Large intestine (tissue), 3 donors: Measurements from ENCODE around the gene KCNE4. TPM values are rescaled to one million over a fixed set of nuclear protein-coding genes. Genes with fewer than 3 reads are reported as not detected.

Experiments
- DNase-seq, 2 donors: peaks; one replicate each; pipeline versions ENCODE4 v3.0.0 to v3.0.0-alpha.2; 2013
- H3K27ac ChIP-seq: one replicate; pipeline ENCODE4 v1.5.1; 2013; ENCODE audit warnings: low read length
- H3K27me3 ChIP-seq: 2 replicates; pipeline ENCODE4 v1.6.1; 2013; ENCODE audit warnings: low read length; ENCODE audit not compliant: control insufficient read depth, insufficient read depth
- H3K36me3 ChIP-seq: 2 replicates; pipeline ENCODE4 v1.6.1; 2013; ENCODE audit warnings: low read length; ENCODE audit not compliant: control insufficient read depth, insufficient read depth
- H3K4me1 ChIP-seq: one replicate; pipeline ENCODE4 v1.6.1; 2013; ENCODE audit warnings: low read length; ENCODE audit not compliant: control insufficient read depth, insufficient read depth
- H3K4me3 ChIP-seq: one replicate; pipeline ENCODE4 v1.5.1; 2013; ENCODE audit warnings: low read length
- H3K9me3 ChIP-seq: one replicate; pipeline ENCODE4 v1.6.1; 2013; ENCODE audit warnings: mild to moderate bottlenecking, low read depth, low read length, moderate library complexity; ENCODE audit not compliant: control insufficient read depth
- WGBS: methylation state at CpG from one replicate; pipeline ENCODE4 v1.1.5; 2013; ENCODE audit warnings: low lambda C conversion rate; ENCODE audit not compliant: insufficient coverage; 5-methylcytosine and 5-hydroxymethylcytosine counted together
- polyA plus RNA-seq: library from polyadenylated mRNA; unstranded; fragments of 120-200 nt; gene quantifications from one replicate; pipeline ENCODE4 v1.2.1, GENCODE V29; 2013

The KCNE4 gene
- polyA plus RNA-seq, 1 donor, result 3.4 TPM

DNA sequence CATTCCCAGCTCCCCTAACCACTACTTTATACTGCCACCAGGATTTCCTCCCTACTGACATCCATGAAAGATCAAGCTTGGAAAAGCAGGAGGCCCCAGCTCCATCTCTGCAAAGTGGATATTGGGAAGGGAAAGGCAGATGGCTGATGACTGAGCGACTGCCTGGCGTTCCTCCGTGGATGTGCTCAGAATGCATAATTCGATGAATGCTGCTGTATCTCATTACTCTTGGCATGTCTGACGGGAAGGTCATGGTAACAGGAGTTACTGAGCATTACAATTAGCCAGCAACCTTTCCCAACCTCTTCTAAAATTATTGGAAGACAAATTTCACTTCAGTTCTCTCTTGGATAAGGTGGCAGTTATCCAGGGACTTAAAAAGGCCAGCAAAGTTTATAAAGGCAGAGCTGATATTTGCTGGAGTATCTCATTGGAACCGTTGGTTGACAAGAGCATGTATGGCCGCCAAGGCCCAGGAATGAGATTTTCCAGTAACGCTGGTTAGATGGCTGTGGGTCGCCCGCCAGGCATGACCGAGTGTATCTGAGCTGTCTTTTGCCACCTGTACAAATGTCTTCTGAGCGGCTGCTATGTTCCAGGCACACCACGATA is 34.5 kb downstream of the KCNE4 start:
- DNase-seq, result no peak
- no peaks in the 10 kb centered on the region for H3K36me3 ChIP-seq
- H3K4me1 ChIP-seq, result no peaks in the 10 kb centered on the region
- H3K4me3 ChIP-seq, result no peak overlapping the region
- no peaks in the 10 kb centered on the region for H3K9me3 ChIP-seq
- H3K27me3 ChIP-seq, result no peaks in the 10 kb centered on the region
- H3K27ac ChIP-seq, result no peak overlapping the region
- WGBS, result 100% methylated on average over 1 of the region's 13 CpGs

DNA sequence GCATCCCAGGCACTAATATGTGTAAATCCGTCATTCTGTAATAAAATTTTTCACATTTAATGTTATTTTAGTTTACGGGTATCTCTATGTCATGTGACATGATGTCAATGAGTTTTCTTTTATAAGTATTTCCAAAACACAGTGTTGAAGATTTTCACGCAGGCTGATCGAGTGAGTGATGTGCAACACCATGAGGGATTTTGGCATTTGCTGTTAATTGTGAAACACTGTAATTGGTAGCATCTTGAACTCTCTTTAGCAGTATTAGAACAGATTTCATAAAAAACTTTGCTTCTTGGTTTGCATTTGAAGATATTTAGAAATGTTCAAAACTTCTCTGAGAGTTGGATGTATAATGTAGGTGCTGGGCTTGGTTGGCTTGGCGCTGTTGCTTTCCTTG is 35.5 kb downstream of the KCNE4 start:
- no peaks in the 10 kb centered on the region for H3K4me1 ChIP-seq
- H3K9me3 ChIP-seq, result no peaks in the 10 kb centered on the region
- no peaks in the 10 kb centered on the region for H3K36me3 ChIP-seq
- no peak overlapping the region for H3K4me3 ChIP-seq
- no peak overlapping the region for H3K27ac ChIP-seq
- no peak for DNase-seq
- H3K27me3 ChIP-seq, result no peaks in the 10 kb centered on the region
- 94% methylated on average over 3 of the region's 5 CpGs for WGBS

DNA sequence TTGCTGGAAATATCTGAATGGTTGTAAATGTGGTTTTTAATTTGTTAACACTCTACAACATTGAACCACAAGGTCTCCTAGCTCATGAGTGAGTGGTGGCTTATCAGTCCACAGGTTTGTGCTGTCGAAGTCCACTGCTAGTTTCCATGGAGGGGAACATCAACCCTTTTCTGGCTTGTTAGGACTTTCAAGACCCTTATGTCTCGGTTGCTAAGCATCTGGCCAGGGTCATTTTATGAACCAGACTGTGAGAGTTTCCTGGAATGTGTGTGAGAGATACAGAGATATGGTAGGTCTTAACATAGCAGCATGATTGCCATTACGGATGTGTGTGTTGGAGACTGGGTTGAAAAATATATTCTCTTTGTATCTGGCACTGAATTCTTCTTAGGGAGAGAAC is 36.9 kb downstream of the KCNE4 start:
- H3K27me3 ChIP-seq, result no peaks in the 10 kb centered on the region
- DNase-seq, result no peak
- 80% methylated on average over 1 of the region's 3 CpGs for WGBS
- no peaks in the 10 kb centered on the region for H3K9me3 ChIP-seq
- H3K27ac ChIP-seq, result no peak overlapping the region
- H3K4me1 ChIP-seq, result no peaks in the 10 kb centered on the region
- H3K4me3 ChIP-seq, result no peak overlapping the region
- H3K36me3 ChIP-seq, result no peaks in the 10 kb centered on the region

DNA sequence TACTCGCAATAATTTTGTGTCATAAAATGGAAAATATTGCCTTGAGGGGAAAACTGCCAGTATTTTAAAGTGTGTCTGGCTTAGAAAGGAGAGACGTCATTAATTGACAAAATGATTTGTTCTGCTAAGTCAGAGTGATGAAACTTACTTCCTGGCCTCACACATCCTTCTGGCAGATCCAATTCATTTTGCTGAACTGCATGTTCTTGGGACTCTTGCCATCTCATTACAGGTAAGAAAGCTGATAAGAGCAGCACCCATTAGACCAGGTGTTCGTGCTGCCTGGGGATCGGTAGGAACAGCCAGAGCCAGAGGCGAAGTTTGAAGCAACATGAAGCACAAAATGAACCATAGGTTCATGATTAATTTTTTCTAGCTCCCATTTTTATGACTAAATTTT is 38.0 kb downstream of the KCNE4 start:
- H3K27ac ChIP-seq, result no peak overlapping the region
- no peak overlapping the region for H3K4me3 ChIP-seq
- no peaks in the 10 kb centered on the region for H3K4me1 ChIP-seq
- no peak for DNase-seq
- H3K27me3 ChIP-seq, result no peaks in the 10 kb centered on the region
- no peaks in the 10 kb centered on the region for H3K9me3 ChIP-seq
- H3K36me3 ChIP-seq, result no peaks in the 10 kb centered on the region
- WGBS, result 100% methylated on average over 1 of the region's 5 CpGs

DNA sequence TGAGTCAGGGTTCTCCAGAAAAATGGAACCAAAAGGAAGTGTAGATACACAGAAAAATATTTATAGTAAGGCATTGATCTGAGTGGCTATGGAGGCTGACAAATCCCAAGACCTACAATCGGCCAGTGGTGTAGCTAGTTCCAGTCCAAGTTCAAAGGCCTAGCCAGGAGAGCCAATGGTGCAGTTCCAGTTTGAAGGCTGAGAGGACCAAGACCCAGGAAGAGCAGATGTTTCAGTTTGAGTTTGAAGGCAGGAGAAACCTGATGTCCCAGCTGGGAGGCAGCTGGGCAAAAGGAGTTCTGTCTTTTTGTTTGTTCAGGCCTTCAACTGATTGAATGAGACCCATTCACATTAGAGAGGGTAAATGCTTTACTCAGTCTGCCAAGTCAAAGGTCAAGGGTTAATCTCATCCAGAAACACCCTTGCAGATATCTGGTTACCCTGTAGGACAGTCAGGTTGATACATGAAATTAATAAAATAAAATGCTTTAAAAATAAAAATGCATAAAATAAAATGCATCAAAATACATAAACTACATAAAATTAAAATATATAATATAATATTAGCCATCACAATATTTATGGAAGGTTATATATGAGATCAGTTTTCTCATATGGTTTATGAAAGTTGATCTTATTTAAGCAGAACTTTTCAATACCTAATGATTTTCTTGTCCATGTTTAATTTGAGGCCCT is 38.7 kb downstream of the KCNE4 start:
- Histone ChIP-seq H3K4me1 (no peaks in the 10 kb centered on the region), H3K4me3 (no peak overlapping the region), H3K36me3 (no peaks in the 10 kb centered on the region), H3K9me3 (no peaks in the 10 kb centered on the region), H3K27me3 (no peaks in the 10 kb centered on the region), H3K27ac (no peak overlapping the region)
- DNase-seq, result no peak
- no CpG with 5 or more reads among the region's 1 CpG for WGBS

DNA sequence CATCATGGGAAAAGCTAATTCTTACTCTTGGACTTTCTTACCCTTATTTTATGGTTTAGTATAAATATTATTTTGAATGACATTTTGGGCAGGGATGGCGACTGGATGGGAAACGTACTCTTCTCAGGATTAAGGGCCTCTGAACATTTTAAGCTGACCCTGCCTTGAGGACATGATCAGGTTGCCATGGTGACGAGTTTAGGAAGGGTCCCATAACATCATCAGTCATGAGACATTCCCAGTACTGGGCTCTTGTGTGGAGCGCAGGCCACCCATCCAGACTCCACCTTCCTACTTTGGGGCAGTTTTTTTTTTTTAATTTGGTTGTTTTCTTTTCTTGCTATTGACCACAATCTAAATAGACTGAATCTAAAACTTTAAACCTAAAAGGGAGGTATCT is 40.7 kb downstream of the KCNE4 start:
- Histone ChIP-seq H3K27me3 (no peaks in the 10 kb centered on the region), H3K4me3 (no peak overlapping the region), H3K27ac (no peak overlapping the region), H3K4me1 (no peaks in the 10 kb centered on the region), H3K9me3 (no peaks in the 10 kb centered on the region), H3K36me3 (no peaks in the 10 kb centered on the region)
- WGBS, result 100% methylated on average over 1 of the region's 4 CpGs
- DNase-seq, result no peak

DNA sequence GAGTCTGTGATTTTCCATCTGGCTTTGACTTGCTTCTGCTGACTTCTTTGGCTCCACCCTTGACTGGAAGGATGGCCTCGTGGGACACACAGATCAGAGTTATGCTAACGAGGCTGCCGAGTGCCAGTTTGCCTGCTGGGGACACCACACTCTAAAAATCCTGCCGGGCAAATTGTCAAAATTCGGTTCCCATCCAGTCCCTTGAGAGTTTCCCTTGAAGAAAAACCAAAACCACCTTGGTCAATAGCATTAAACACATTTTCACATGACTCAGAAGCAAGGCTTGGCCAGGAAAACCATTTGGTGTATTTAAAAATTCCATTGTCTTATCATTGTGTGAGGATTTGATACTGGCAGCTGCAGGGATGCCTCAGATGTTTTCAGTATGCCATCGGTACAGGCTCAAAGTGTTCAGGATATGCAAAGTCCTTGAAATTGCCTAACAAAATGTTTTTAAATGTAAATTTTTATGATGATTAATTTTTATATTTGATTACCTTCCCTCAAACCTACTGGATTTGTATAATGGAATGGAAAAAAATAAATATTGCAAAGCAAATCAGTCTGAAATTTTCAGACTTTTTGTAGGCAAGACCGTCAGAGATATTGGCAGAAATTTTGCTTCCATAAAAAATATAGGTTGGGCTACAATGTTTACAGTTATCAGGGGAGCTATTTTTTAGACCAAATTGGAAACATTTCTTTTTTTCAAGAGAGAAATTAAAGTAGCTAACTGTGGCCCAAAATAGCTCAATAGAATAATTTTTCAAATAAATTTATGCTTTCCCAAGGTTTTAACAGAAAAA is 41.6 kb downstream of the KCNE4 start:
- H3K27ac ChIP-seq, result no peak overlapping the region
- WGBS, result 100% methylated on average over 1 of the region's 7 CpGs
- H3K4me1 ChIP-seq, result no peaks in the 10 kb centered on the region
- no peaks in the 10 kb centered on the region for H3K9me3 ChIP-seq
- no peaks in the 10 kb centered on the region for H3K36me3 ChIP-seq
- DNase-seq, result no peak
- H3K27me3 ChIP-seq, result no peaks in the 10 kb centered on the region
- no peak overlapping the region for H3K4me3 ChIP-seq

DNA sequence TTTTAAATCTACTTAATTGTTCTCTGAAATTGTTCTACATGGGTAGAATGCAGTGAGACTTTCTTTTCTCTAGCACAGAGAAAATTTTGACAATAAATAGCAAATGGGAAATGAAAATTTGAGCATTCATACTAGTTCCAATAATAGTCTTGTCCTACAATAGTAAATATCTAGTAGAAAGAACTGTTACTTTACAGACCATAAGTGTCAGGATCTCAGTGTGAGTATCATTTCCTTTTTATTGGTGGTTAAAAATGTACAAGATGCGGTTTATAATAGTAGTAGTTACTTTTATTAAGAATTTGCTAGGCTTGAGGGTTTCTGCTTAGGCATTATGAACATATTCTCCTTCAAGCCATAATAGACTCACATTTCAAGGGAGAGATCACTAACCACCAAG is 43.2 kb downstream of the KCNE4 start:
- Histone ChIP-seq H3K36me3 (no peaks in the 10 kb centered on the region), H3K27me3 (no peaks in the 10 kb centered on the region), H3K27ac (no peak overlapping the region), H3K9me3 (no peaks in the 10 kb centered on the region), H3K4me1 (no peaks in the 10 kb centered on the region), H3K4me3 (no peak overlapping the region)
- WGBS, result no CpG with 5 or more reads among the region's 1 CpG
- DNase-seq, result no peak

DNA sequence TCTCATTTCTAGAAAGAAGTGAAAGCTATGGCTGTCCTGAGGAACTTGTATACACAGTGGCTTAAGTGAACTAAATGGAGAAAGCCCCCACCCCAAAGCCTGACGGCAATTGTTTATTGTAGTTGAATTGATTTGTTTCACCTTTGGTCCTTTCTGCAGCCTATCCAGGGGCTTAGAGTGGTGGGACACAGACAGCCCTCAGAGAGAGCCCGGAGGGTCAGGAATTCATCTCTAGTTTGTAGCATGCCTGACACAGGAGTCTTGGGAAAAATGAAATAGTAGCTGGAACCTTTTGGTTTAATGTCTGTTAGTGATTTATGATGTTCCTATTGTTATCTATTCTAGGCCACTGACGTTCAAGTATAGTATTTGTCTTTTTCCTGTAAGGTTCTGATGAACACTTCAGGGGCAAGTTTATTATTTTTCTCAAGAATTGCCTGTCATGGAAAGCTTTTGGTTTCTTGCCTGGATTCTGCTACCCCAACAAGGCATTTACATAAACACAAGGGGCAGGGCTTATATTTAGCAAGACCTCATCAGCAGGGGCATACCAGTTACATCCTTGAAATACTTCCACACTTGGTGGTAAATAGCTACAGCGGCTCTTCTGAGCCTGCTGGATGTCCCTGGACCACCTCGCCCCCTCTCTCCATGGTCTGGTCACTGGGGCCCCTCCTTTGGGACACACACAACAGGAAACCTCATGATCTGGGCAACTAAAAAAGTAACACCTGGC is 44.4 kb downstream of the KCNE4 start:
- no CpG with 5 or more reads among the region's 5 CpGs for WGBS
- Histone ChIP-seq H3K36me3 (no peaks in the 10 kb centered on the region), H3K4me3 (no peak overlapping the region), H3K9me3 (no peaks in the 10 kb centered on the region), H3K27me3 (no peaks in the 10 kb centered on the region), H3K4me1 (no peaks in the 10 kb centered on the region), H3K27ac (no peak overlapping the region)
- no peak for DNase-seq

DNA sequence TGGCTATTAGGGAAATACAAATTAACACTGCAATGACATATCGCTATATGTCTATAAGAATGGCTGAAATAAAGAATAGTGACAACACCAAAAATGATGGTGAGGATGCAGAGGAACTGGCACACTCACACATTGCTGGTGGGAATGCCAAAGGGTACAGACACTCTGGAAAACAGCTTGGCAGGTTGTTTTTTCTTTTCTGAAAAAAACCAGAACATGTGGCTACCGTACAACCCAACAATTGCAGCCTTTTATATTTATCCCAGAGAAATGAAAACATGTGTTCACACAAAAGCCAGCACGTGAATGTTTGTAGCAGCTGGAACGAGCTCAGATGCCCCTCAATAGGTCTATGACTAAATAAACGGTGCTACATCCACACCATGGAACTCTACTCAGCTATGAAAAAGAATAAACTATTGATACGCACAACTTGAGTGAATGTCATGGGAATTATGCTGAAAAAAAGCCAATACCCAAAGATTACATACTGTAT is 45.9 kb downstream of the KCNE4 start:
- Histone ChIP-seq H3K9me3 (no peaks in the 10 kb centered on the region), H3K27me3 (no peaks in the 10 kb centered on the region), H3K36me3 (no peaks in the 10 kb centered on the region), H3K4me3 (no peak overlapping the region), H3K27ac (no peak overlapping the region), H3K4me1 (no peaks in the 10 kb centered on the region)
- DNase-seq, result no peak
- WGBS, result 86% methylated on average over 3 of the region's 6 CpGs
